HCT116 (cell line): ENCODE data around the gene ZAP70. TPM values are rescaled to one million over a fixed set of nuclear protein-coding genes. Genes with fewer than 3 reads are reported as not detected.

ENCODE experiments used
- ATAC-seq: fragments of 200-7000 bp; cut with Tn5 transposase; 2 replicates; pipeline ENCODE4 v1.9.1; 2020; ENCODE audit warnings: mild to moderate bottlenecking, moderate library complexity
- BruUV-seq: library from RNA; stranded (reverse); fragments of 400-500 nt; replicated peaks from 2 replicates; lab custom pipeline; 2021; lab: Mats Ljungman, UMichigan
- CTCF ChIA-PET: fragments of 300-600 bp; sonication (Branson Sonifier 250); formaldehyde crosslinking; loops from one replicate; lab custom pipeline; 2021; ENCODE audit warnings: antibody characterized with exemption; lab: Charles Lee
- POLR2A ChIA-PET: fragments of 300-600, 350-600 bp; sonication (Branson Sonifier 250); formaldehyde crosslinking; loops from one replicate; lab custom pipeline; 2021; ENCODE audit warnings: antibody characterized with exemption; lab: Charles Lee
- RAD21 ChIA-PET, 2 experiments: fragments of 300-600 bp; sonication (Branson Sonifier 250); formaldehyde crosslinking; loops; one replicate each; lab custom pipeline; 2023; ENCODE audit warnings: low total read pairs in 2 of 2; ENCODE audit not compliant: uncharacterized antibody in 2 of 2, unreplicated experiment in 2 of 2, low non-redundant PET in 1 of 2; lab: Charles Lee
- DNase-seq: peaks from one replicate; pipeline ENCODE4 v3.0.0-alpha.2; 2010; ENCODE audit warnings: low read depth, low spot score
- H2AFZ ChIP-seq: fragments of 200-600 bp; shearing (Covaris generic), sonication (generic); 2 replicates; pipeline ENCODE4 v1.6.1; 2017; ENCODE audit warnings: low read depth, mixed run types, mixed read lengths, antibody characterized with exemption, low read length; ENCODE audit not compliant: poor library complexity, severe bottlenecking
- H3K27ac ChIP-seq: 2 replicates; pipeline ENCODE4 v1.5.1; 2012; ENCODE audit warnings: low read depth, low read length
- H3K27me3 ChIP-seq: fragments of 200-600 bp; sonication (generic); 2 replicates; pipeline ENCODE4 v1.6.1; 2016; ENCODE audit warnings: mixed run types, low read length, mixed read lengths; ENCODE audit not compliant: insufficient read depth
- H3K36me3 ChIP-seq, 2 experiments: fragments of 200-500 bp in 1 of 2; fragments of 200-600 bp in 1 of 2; sonication (Bioruptor generic) in 1 of 2; sonication (generic) in 1 of 2; 2 replicates each; pipeline versions ENCODE4 v1.5.1 to v1.6.1; 2014 to 2016; ENCODE audit warnings: low read length in 2 of 2, inconsistent platforms in 1 of 2, mixed read lengths in 1 of 2, mixed run types in 1 of 2; ENCODE audit not compliant: insufficient read depth in 2 of 2, control insufficient read depth in 1 of 2
- H3K4me1 ChIP-seq, 2 experiments: fragments of 200-600 bp in 1 of 2; sonication (generic) in 1 of 2; 2 replicates each; pipeline versions ENCODE4 v1.5.1 to v1.6.1; 2012 to 2017; ENCODE audit warnings: low read length in 2 of 2, inconsistent platforms in 1 of 2, mild to moderate bottlenecking in 1 of 2, mixed read lengths in 1 of 2, mixed run types in 1 of 2, moderate library complexity in 1 of 2; ENCODE audit not compliant: insufficient read depth in 2 of 2, control insufficient read depth in 1 of 2
- H3K4me2 ChIP-seq: fragments of 200-600 bp; sonication (generic); 2 replicates; pipeline ENCODE4 v1.6.1; 2017; ENCODE audit warnings: mixed run types, low read length, mixed read lengths
- H3K4me3 ChIP-seq, 2 experiments: fragments of 200-600 bp in 1 of 2; sonication (generic) in 1 of 2; replicated peaks in 1 of 2; 2 replicates each; pipeline ENCODE4 v1.5.1; 2011 to 2016; ENCODE audit warnings: low read length in 2 of 2, control low read depth in 1 of 2, low read depth in 1 of 2, mild to moderate bottlenecking in 1 of 2, mixed read lengths in 1 of 2, mixed run types in 1 of 2
- H3K79me2 ChIP-seq: fragments of 200-600 bp; sonication (generic); 2 replicates; pipeline ENCODE4 v1.6.1; 2017; ENCODE audit warnings: mild to moderate bottlenecking, mixed run types, low read length, moderate library complexity, mixed read lengths; ENCODE audit not compliant: insufficient read depth
- H3K9ac ChIP-seq: fragments of 200-600 bp; sonication (generic); 2 replicates; pipeline ENCODE4 v1.6.1; 2016; ENCODE audit warnings: low read length, mixed read lengths
- H3K9me2 ChIP-seq: fragments of 200-600 bp; sonication (generic), shearing (Covaris generic); 2 replicates; pipeline ENCODE4 v1.6.1; 2017; ENCODE audit warnings: mixed run types, mild to moderate bottlenecking, moderate library complexity; ENCODE audit not compliant: insufficient read depth
- H3K9me3 ChIP-seq, 2 experiments: fragments of 200-500 bp in 1 of 2; fragments of 200-600 bp in 1 of 2; sonication (Bioruptor generic) in 1 of 2; sonication (generic) in 1 of 2; 2 replicates each; pipeline ENCODE4 v1.6.1; 2014 to 2017; ENCODE audit warnings: low read length in 2 of 2, mixed read lengths in 2 of 2, inconsistent platforms in 1 of 2, low read depth in 1 of 2, mild to moderate bottlenecking in 1 of 2, mixed run types in 1 of 2, moderate library complexity in 1 of 2; ENCODE audit not compliant: control insufficient read depth in 1 of 2, insufficient read depth in 1 of 2
- H4K20me1 ChIP-seq: fragments of 200-600 bp; sonication (generic), shearing (Covaris generic); 2 replicates; pipeline ENCODE4 v1.6.1; 2017; ENCODE audit warnings: mixed run types, mild to moderate bottlenecking, moderate library complexity; ENCODE audit not compliant: insufficient read depth
- ATF3 ChIP-seq: IDR thresholded peaks from 2 replicates; pipeline ENCODE4 v1.6.1; 2012
- ELF1 ChIP-seq: IDR thresholded peaks from 2 replicates; pipeline ENCODE4 v1.6.1; 2012; ENCODE audit warnings: low read depth, borderline replicate concordance
- MAX ChIP-seq: IDR thresholded peaks from 2 replicates; pipeline ENCODE4 v1.6.1; 2012
- REST ChIP-seq: IDR thresholded peaks from 2 replicates; pipeline ENCODE4 v1.6.1; 2012; ENCODE audit warnings: low read depth
- SP1 ChIP-seq: IDR thresholded peaks from 2 replicates; pipeline ENCODE4 v1.6.1; 2012; ENCODE audit warnings: low read depth
- TCF7L2 ChIP-seq: IDR thresholded peaks from 2 replicates; pipeline ENCODE4 v1.7.0; 2011; ENCODE audit warnings: borderline replicate concordance, inconsistent platforms; ENCODE audit not compliant: insufficient read depth, insufficient read length; ENCODE audit errors: extremely low read depth
- YY1 ChIP-seq: IDR thresholded peaks from 2 replicates; pipeline ENCODE4 v1.6.1; 2011; ENCODE audit warnings: low read length, low read depth, moderate library complexity, mild to moderate bottlenecking; ENCODE audit not compliant: insufficient replicate concordance; ENCODE audit errors: extremely low read depth
- intact Hi-C: fragments of 100-400 bp; cut with micrococcal nuclease; formaldehyde crosslinking; loops from 2 replicates; pipeline ENCODE4 v1.10.0; 2022
- total RNA-seq: library from RNA; stranded (reverse); gene quantifications from one replicate; pipeline ENCODE4 v1.2.1, GENCODE V29; 2021; ENCODE audit not compliant: unreplicated experiment

The ZAP70 gene
- total RNA-seq, 1 experiment from 2014 or later, result 0.91 TPM

DNA sequence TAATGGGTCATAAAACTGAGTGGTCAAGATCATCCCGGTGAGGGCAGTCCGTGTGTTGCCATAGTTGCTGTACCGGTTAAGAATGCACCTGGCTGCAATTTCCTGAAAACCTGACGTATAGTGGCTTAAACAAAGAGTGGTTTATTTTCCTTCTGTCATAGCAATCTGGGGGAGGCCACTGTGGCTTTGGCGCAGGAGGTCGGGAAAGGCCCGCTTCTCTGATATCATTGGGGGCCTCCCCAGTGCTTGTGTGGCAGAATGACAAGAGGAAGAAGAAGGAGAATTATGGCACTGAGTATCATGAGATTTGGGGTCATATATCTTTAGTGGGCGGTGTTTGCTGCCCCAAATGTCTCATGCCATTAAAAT lies 39.5 kb upstream of the ZAP70 start:
- Histone ChIP-seq H3K36me3 (no peaks in the 10 kb centered on the region), H2AFZ (no peak overlapping the region), H3K9me3 (no peaks in the 10 kb centered on the region), H3K4me3 (no peak overlapping the region), H3K4me1 (no peaks in the 10 kb centered on the region), H3K79me2 (no peaks in the 10 kb centered on the region), H3K9me2 (no peaks in the 10 kb centered on the region), H3K27ac (no peak overlapping the region), H4K20me1 (no peaks in the 10 kb centered on the region), H3K4me2 (no peak overlapping the region), H3K9ac (no peak overlapping the region), H3K27me3 (no peaks in the 10 kb centered on the region)
- BruUV-seq, result no TSS peak
- DNase-seq (no peak), ATAC-seq (no peak)
- ChIA-PET POLR2A (no interaction called here), RAD21 (no interaction called here), CTCF (interaction anchor here (1.7 kb wide), 1 partner anchor 9 kb away, joined by 7 read pairs; no protein-coding TSS in a partner anchor)
- intact Hi-C loops, result no loop called here
- TF ChIP-seq MAX, result no peak
- no peak for TF ChIP-seq YY1
- no peak for TF ChIP-seq TCF7L2
- no peak for TF ChIP-seq ATF3
- no peak for TF ChIP-seq SP1

DNA sequence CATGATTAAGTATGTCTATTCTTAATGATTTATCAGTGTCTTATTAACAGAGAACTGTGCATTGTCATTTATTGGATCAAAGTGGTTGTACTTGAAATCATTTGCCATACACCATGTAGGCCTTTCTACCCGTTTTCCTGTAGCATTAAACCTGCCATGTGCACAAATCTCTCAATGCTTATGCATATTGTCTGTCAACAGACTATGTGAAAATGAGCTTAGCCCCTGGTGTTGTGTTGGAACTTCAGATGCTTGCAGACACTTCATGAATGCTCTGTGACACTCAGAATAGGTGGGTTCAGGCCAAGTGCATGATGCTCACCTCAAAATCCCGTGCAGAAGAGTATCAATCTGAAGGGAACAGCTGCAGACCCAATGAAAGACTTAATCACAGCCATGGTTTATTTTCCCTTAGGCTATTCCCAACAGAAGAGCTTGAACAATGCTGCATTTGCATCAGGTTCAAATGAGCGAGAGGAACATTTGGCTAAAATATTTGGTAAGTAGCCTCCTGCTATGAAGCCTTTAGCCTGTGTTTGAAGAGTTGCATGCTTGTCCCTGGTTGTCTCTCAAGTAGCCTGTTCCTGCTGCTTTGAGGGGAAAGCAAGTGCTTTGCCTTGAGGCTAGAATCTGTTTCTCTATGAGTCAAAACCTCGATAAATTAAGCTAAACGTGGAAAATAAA lies 37.8 kb upstream of the ZAP70 start:
- RAD21 ChIA-PET, result no interaction called here
- no peak overlapping the region for H3K9ac ChIP-seq
- no peak for TF ChIP-seq SP1
- no peak for TF ChIP-seq REST
- no peak for TF ChIP-seq MAX
- no peak for TF ChIP-seq TCF7L2
- TF ChIP-seq ELF1, result no peak
- POLR2A ChIA-PET, result no interaction called here
- no peaks in the 10 kb centered on the region for H3K79me2 ChIP-seq
- H3K27ac ChIP-seq, result no peak overlapping the region
- no peak overlapping the region for H3K4me2 ChIP-seq
- H3K9me2 ChIP-seq, result no peaks in the 10 kb centered on the region
- no peaks in the 10 kb centered on the region for H3K4me1 ChIP-seq
- CTCF ChIA-PET, result no interaction called here
- no peaks in the 10 kb centered on the region for H3K27me3 ChIP-seq
- no peak overlapping the region for H2AFZ ChIP-seq
- intact Hi-C loops, result no loop called here
- no peaks in the 10 kb centered on the region for H4K20me1 ChIP-seq
- H3K9me3 ChIP-seq, result 0 out of 4 replicates have a peak, but pooled peaks cover 0 to 4% of the 10 kb centered on the region in 2 experiments
- no TSS peak for BruUV-seq
- H3K4me3 ChIP-seq, result no peak overlapping the region
- H3K36me3 ChIP-seq, result no peaks in the 10 kb centered on the region
- no peak for ATAC-seq
- DNase-seq, result no peak
